IMR-90 (cell line): Measurements from ENCODE around the gene THAP2. TPM values are rescaled to one million over a fixed set of nuclear protein-coding genes. Genes with fewer than 3 reads are reported as not detected.
"Not testable (repeated sequence)": the region's sequence is repeated elsewhere in the genome, so short reads cannot be mapped to it uniquely, and the experiment has no call there.

Source experiments
- ATAC-seq: fragments of 200-7000 bp; cut with Tn5 transposase; 2 replicates; pipeline ENCODE4 v1.9.1; 2020; ENCODE audit warnings: low read depth, mild to moderate bottlenecking, moderate library complexity
- BruUV-seq: library from RNA; stranded (reverse); fragments of 400-500 nt; replicated peaks from 2 replicates; lab custom pipeline; 2021; lab: Mats Ljungman, UMichigan
- CTCF ChIA-PET: fragments of 300-600 bp; formaldehyde crosslinking; extraction: SDS; loops from one replicate; lab custom pipeline; 2021; ENCODE audit warnings: antibody characterized with exemption; lab: Yijun Ruan, JAX
- POLR2A ChIA-PET: fragments of 300-600 bp; sonication (Branson Sonifier 250); formaldehyde crosslinking; loops from one replicate; lab custom pipeline; 2022; ENCODE audit warnings: antibody characterized with exemption; ENCODE audit not compliant: unreplicated experiment; lab: Charles Lee
- DNase-seq: peaks from one replicate; pipeline ENCODE4 v3.0.0; 2013
- H2AFZ ChIP-seq: replicated peaks from 2 replicates; pipeline ENCODE3; 2013; ENCODE audit warnings: low read length, mild to moderate bottlenecking; ENCODE audit not compliant: poor library complexity
- H2AK5ac ChIP-seq: 2 replicates; pipeline ENCODE4 v1.6.1; 2013; ENCODE audit warnings: low read depth, low read length, inconsistent platforms
- H2AK9ac ChIP-seq: replicated peaks from 2 replicates; pipeline ENCODE3; 2013; ENCODE audit warnings: mild to moderate bottlenecking, low read depth, low read length, moderate library complexity; ENCODE audit not compliant: poor library complexity
- H2BK120ac ChIP-seq: 2 replicates; pipeline ENCODE4 v1.6.1; 2013; ENCODE audit warnings: low read depth, low read length, inconsistent platforms
- H2BK15ac ChIP-seq: 3 replicates; pipeline ENCODE4 v1.6.1; 2013; ENCODE audit warnings: low read depth, low read length, inconsistent platforms
- H2BK20ac ChIP-seq: 2 replicates; pipeline ENCODE4 v1.6.1; 2013; ENCODE audit warnings: low read depth, mild to moderate bottlenecking, inconsistent platforms, low read length, moderate library complexity
- H2BK5ac ChIP-seq: 2 replicates; pipeline ENCODE4 v1.6.1; 2013; ENCODE audit warnings: mild to moderate bottlenecking, low read depth, low read length, inconsistent platforms; ENCODE audit not compliant: poor library complexity, severe bottlenecking
- H3K14ac ChIP-seq: replicated peaks from 2 replicates; pipeline ENCODE4 v1.6.1; 2013; ENCODE audit warnings: low read depth, low read length, inconsistent platforms
- H3K18ac ChIP-seq: 2 replicates; pipeline ENCODE4 v1.6.1; 2013; ENCODE audit warnings: low read depth, low read length, control low read depth
- H3K23ac ChIP-seq: 2 replicates; pipeline ENCODE4 v1.6.1; 2013; ENCODE audit warnings: low read depth, low read length, inconsistent platforms
- H3K27ac ChIP-seq: 2 replicates; pipeline ENCODE4 v1.5.1; 2013; ENCODE audit warnings: mild to moderate bottlenecking, control low read depth, low read length; ENCODE audit not compliant: insufficient read depth
- H3K27me3 ChIP-seq: 2 replicates; pipeline ENCODE4 v1.6.1; 2013; ENCODE audit warnings: low read length; ENCODE audit not compliant: control insufficient read depth, insufficient read depth
- H3K36me3 ChIP-seq: 2 replicates; pipeline ENCODE4 v1.6.1; 2013; ENCODE audit warnings: low read length, mixed read lengths; ENCODE audit not compliant: control insufficient read depth, insufficient read depth
- H3K4ac ChIP-seq: 2 replicates; pipeline ENCODE4 v1.6.1; 2013; ENCODE audit warnings: low read depth, low read length, inconsistent platforms
- H3K4me1 ChIP-seq: 2 replicates; pipeline ENCODE4 v1.6.1; 2013; ENCODE audit warnings: low read length, mixed read lengths; ENCODE audit not compliant: control insufficient read depth, insufficient read depth
- H3K4me2 ChIP-seq: 2 replicates; pipeline ENCODE4 v1.6.1; 2013; ENCODE audit warnings: low read depth, mild to moderate bottlenecking, control low read depth, low read length, moderate library complexity
- H3K4me3 ChIP-seq: 2 replicates; pipeline ENCODE4 v1.5.1; 2013; ENCODE audit warnings: low read depth, mild to moderate bottlenecking, control low read depth, low read length, moderate library complexity; ENCODE audit not compliant: insufficient read depth
- H3K56ac ChIP-seq: 2 replicates; pipeline ENCODE4 v1.6.1; 2013; ENCODE audit warnings: low read length, inconsistent platforms; ENCODE audit not compliant: insufficient read depth; ENCODE audit errors: extremely low read depth
- H3K79me1 ChIP-seq, 2 experiments: 2 replicates each; pipeline ENCODE4 v1.6.1; 2013; ENCODE audit warnings: low read length in 2 of 2, inconsistent platforms in 1 of 2, low read depth in 1 of 2
- H3K9ac ChIP-seq: 2 replicates; pipeline ENCODE4 v1.6.1; 2013; ENCODE audit warnings: low read depth, low read length, control low read depth
- H3K9me1 ChIP-seq: 2 replicates; pipeline ENCODE4 v1.6.1; 2013; ENCODE audit warnings: low read length, inconsistent platforms; ENCODE audit not compliant: insufficient read depth
- H3K9me3 ChIP-seq: 2 replicates; pipeline ENCODE4 v1.6.1; 2013; ENCODE audit warnings: low read length; ENCODE audit not compliant: control insufficient read depth, insufficient read depth
- H4K20me1 ChIP-seq: 2 replicates; pipeline ENCODE4 v1.6.1; 2013; ENCODE audit warnings: low read length, inconsistent platforms; ENCODE audit not compliant: insufficient read depth
- H4K5ac ChIP-seq: 2 replicates; pipeline ENCODE4 v1.6.1; 2013; ENCODE audit warnings: mild to moderate bottlenecking, low read depth, low read length, control low read depth
- H4K8ac ChIP-seq, 2 experiments: 2 replicates each; pipeline ENCODE4 v1.6.1; 2013; ENCODE audit warnings: low read depth in 2 of 2, low read length in 2 of 2, control low read depth in 1 of 2, inconsistent platforms in 1 of 2
- H4K91ac ChIP-seq: 2 replicates; pipeline ENCODE4 v1.6.1; 2013; ENCODE audit warnings: low read depth, low read length, inconsistent platforms; ENCODE audit not compliant: insufficient read depth
- BHLHE40 ChIP-seq: fragments of 150-350 bp; IDR thresholded peaks from 2 replicates; pipeline ENCODE4 v1.6.1; 2016; ENCODE audit warnings: mild to moderate bottlenecking, low read depth, low read length
- CHD1 ChIP-seq: IDR thresholded peaks from 2 replicates; pipeline ENCODE4 v1.6.1; 2012; ENCODE audit warnings: low read depth, low read length, improper control_type of control experiment
- FOS ChIP-seq: fragments of 150-350 bp; IDR thresholded peaks from 2 replicates; pipeline ENCODE4 v1.6.1; 2016; ENCODE audit warnings: low read depth, low read length
- MAFK ChIP-seq: IDR thresholded peaks from 2 replicates; pipeline ENCODE4 v1.6.1; 2012; ENCODE audit warnings: low read depth, low read length, improper control_type of control experiment
- NFE2L2 ChIP-seq: fragments of 150-350 bp; IDR thresholded peaks from 2 replicates; pipeline ENCODE4 v1.6.1; 2016; ENCODE audit warnings: low read depth, mild to moderate bottlenecking, low read length
- POLR2A ChIP-seq: IDR thresholded peaks from 2 replicates; pipeline ENCODE4 v1.6.1; 2012; ENCODE audit warnings: mild to moderate bottlenecking, low read depth, low read length
- RAD21 ChIP-seq: IDR thresholded peaks from 2 replicates; pipeline ENCODE4 v1.6.1; 2012; ENCODE audit warnings: low read length, improper control_type of control experiment
- RCOR1 ChIP-seq: IDR thresholded peaks from 2 replicates; pipeline ENCODE4 v1.6.1; 2012; ENCODE audit warnings: mild to moderate bottlenecking, low read length, improper control_type of control experiment; ENCODE audit not compliant: insufficient replicate concordance
- WGBS, 2 experiments: methylation state at CpG; one replicate each; pipeline versions ENCODE4 v1.1.5 to v1.1.7; 2013; ENCODE audit warnings: missing lambda C conversion rate in 2 of 2; ENCODE audit not compliant: insufficient read length in 1 of 2; ENCODE audit errors: extremely low coverage in 2 of 2; 5-methylcytosine and 5-hydroxymethylcytosine counted together
- dilution Hi-C: fragments of 300-500 bp; cut with HindIII; formaldehyde crosslinking; loops from one replicate; pipeline ENCODE4 v1.14.3; 2018; ENCODE audit warnings: low sequenced_read_pairs; ENCODE audit not compliant: unreplicated experiment
- in situ Hi-C: fragments of 300-500 bp; cut with MboI; formaldehyde crosslinking; loops from 3 replicates; pipeline ENCODE4 v1.14.3; 2019; ENCODE audit warnings: low sequenced_read_pairs, inconsistent platforms, mixed read lengths
- intact Hi-C: fragments of 100-400 bp; cut with micrococcal nuclease; formaldehyde crosslinking; loops from 2 replicates; pipeline ENCODE4 v1.10.0; 2022
- polyA plus RNA-seq, 3 experiments: library from polyadenylated mRNA; depleted of rRNA; stranded (reverse); fragments of >200 nt; gene quantifications; 2 replicates each; pipeline ENCODE4 v1.2.3, GENCODE V29; 2012; ENCODE audit warnings: low replicate concordance in 1 of 3
- total RNA-seq: library from RNA; depleted of rRNA; stranded (reverse); fragments of >200 nt; gene quantifications from 2 replicates; pipeline ENCODE4 v1.2.3, GENCODE V29; 2012
- TF ChIP-seq, protein P1 (sequence below): fragments of 150-350 bp; IDR thresholded peaks from 2 replicates; pipeline ENCODE4 v1.6.1; 2016; ENCODE audit warnings: low read depth, mild to moderate bottlenecking, low read length, moderate library complexity, borderline replicate concordance

Gene THAP2
- total and polyA plus RNA-seq, 2 of the 4 experiments (the other 2 are of a cell fraction), result 1.4 to 2.5 TPM

DNA sequence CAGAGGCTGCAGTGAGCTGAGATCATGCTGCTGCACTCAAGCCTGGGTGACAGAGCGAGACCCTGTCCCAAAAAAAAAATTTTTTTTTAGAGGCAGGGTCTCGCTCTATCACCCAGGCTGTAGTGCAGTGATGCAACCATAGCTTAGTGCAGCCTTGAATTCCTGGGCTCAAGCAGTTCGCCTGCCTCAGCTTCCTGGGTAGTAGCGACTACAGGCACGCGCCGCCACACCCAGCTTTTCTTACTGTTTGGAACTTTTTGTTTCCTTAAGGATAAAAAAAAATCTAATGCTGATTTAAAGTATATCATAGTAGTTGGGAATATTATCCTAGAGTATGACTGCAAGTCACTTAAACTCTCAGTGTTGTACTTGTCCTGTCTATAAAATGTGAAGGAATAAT lies 29.0 kb downstream of the THAP2 start:
- ChIA-PET CTCF (no interaction called here), POLR2A (no interaction called here)
- dilution Hi-C loops, result no loop called here

DNA sequence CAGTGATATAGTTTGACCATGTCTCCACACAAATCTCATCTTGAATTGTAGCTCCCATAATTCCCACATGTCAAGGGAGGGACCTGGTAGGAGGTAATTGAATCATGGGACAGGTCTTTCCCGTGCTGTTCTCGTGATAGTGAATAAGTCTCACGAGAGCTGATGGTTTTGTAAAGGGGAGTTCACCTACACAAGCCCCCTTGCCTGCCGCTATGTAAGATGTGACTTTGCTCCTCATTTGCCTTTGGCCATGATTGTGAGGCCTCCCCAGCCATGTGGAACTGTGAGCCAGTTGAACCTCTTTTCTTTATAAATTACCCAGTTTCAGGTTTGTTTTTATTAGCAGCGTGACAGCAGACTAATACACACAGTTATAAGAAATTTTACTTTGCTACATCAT lies 29.6 kb downstream of the THAP2 start:
- H3K79me1 ChIP-seq, H3K9ac ChIP-seq, H2BK15ac ChIP-seq, intact Hi-C loops, H3K36me3 ChIP-seq, H3K4me2 ChIP-seq, H3K9me1 ChIP-seq, H3K9me3 ChIP-seq, POLR2A ChIA-PET, DNase-seq, H2AK5ac ChIP-seq, ATAC-seq, H2AFZ ChIP-seq, H3K14ac ChIP-seq, H3K27ac ChIP-seq, H3K18ac ChIP-seq, H4K8ac ChIP-seq, H4K91ac ChIP-seq, H2BK120ac ChIP-seq, H3K56ac ChIP-seq, BruUV-seq, H3K4ac ChIP-seq, H2BK20ac ChIP-seq, in situ Hi-C loops, H4K5ac ChIP-seq, H3K27me3 ChIP-seq, H4K20me1 ChIP-seq, H3K4me3 ChIP-seq, H2BK5ac ChIP-seq, dilution Hi-C loops, H2AK9ac ChIP-seq, H3K23ac ChIP-seq, H3K4me1 ChIP-seq: not testable (repeated sequence)
- WGBS, 2 experiments, result no CpG with 5 or more reads among the region's 5 CpGs
- CTCF ChIA-PET, result interaction anchor here (1.0 kb wide), 1 partner anchor 17 kb away, joined by 3 read pairs; no protein-coding TSS in a partner anchor

More for the DNA sequence above, 29.0 kb downstream of the THAP2 start:
- Histone ChIP-seq H3K27me3 (no peaks in the 10 kb centered on the region), H3K9me1 (no peaks in the 10 kb centered on the region), H3K4me1 (no peaks in the 10 kb centered on the region), H3K4ac (no peak overlapping the region), H2AFZ (no peak overlapping the region), H3K56ac (no peak overlapping the region), H4K91ac (no peak overlapping the region), H2BK5ac (no peak overlapping the region), H2BK15ac (no peak overlapping the region), H3K14ac (no peak overlapping the region), H3K27ac (no peak overlapping the region), H2AK9ac (no peak overlapping the region), H3K9me3 (no peaks in the 10 kb centered on the region), H4K20me1 (no peaks in the 10 kb centered on the region), H4K5ac (no peak overlapping the region), H3K9ac (no peak overlapping the region), H2BK20ac (no peak overlapping the region), H3K18ac (no peak overlapping the region), H2BK120ac (no peak overlapping the region), H3K4me3 (no peak overlapping the region), H3K4me2 (no peak overlapping the region), H3K23ac (no peak overlapping the region), H3K36me3 (peaks cover 2% of the 10 kb centered on the region; the same call in 1 of the 2 replicates), H3K79me1 (peaks cover 4 to 10% of the 10 kb centered on the region in 2 experiments; a peak in 3 of 4 replicates), H4K8ac (no peak overlapping the region), H2AK5ac (no peak overlapping the region)
- WGBS, 2 experiments, result 100% methylated on average over 1 of the region's 7 CpGs; no CpG with 5 or more reads in 1 of the 2 experiments
- in situ Hi-C loops, result no loop called here
- ATAC-seq, result no peak
- no peak for DNase-seq
- TF ChIP-seq RCOR1, result no peak
- TF ChIP-seq NFE2L2, result no peak
- TF ChIP-seq BHLHE40, result no peak
- no peak for TF ChIP-seq MAFK
- TF ChIP-seq CHD1, result no peak
- TF ChIP-seq POLR2A, result no peak
- TF ChIP-seq, protein P1, sequence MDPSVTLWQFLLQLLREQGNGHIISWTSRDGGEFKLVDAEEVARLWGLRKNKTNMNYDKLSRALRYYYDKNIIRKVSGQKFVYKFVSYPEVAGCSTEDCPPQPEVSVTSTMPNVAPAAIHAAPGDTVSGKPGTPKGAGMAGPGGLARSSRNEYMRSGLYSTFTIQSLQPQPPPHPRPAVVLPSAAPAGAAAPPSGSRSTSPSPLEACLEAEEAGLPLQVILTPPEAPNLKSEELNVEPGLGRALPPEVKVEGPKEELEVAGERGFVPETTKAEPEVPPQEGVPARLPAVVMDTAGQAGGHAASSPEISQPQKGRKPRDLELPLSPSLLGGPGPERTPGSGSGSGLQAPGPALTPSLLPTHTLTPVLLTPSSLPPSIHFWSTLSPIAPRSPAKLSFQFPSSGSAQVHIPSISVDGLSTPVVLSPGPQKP, result no peak
- no peak for TF ChIP-seq RAD21
- no peak for TF ChIP-seq FOS
- intact Hi-C loops, result no loop called here
- no TSS peak for BruUV-seq
